ENCODE results near the gene NPS.

NPS gene

GRCh38 chr10:127571386-127571785 lies 22.3 kb downstream of the NPS start:
- no peak for DNase-seq (ENCODE audit: insufficient read length, low spot score)
- no peak for TF ChIP-seq POLR2A (IDR thresholded peaks at IDR 0.05; ENCODE audit: low read depth, low read length)
- no peak for FAIRE-seq

- no peak for TF ChIP-seq POLR2A (IDR thresholded peaks at IDR 0.05; ENCODE audit: low read depth, low read length)
- DNase-seq (ENCODE audit: insufficient read length, low spot score), result no peak
- FAIRE-seq, result no peak
Observed at GRCh38 chr10:127576051-127576450, 26.9 kb downstream of the NPS start.

- DNase-seq (ENCODE audit: insufficient read length, low spot score) (no peak), FAIRE-seq (no peak)
- no peak for TF ChIP-seq POLR2A (IDR thresholded peaks at IDR 0.05; ENCODE audit: low read depth, low read length)
Observed at GRCh38 chr10:127576740-127577161, 27.6 kb downstream of the NPS start.

GRCh38 chr10:127577376-127578258 lies 28.5 kb downstream of the NPS start:
- no peak for TF ChIP-seq POLR2A (IDR thresholded peaks at IDR 0.05; ENCODE audit: low read depth, low read length)
- FAIRE-seq (no peak), DNase-seq (ENCODE audit: insufficient read length, low spot score) (no peak)

- TF ChIP-seq POLR2A (IDR thresholded peaks at IDR 0.05; ENCODE audit: low read depth, low read length), result no peak
- FAIRE-seq, result no peak
- no peak for DNase-seq (ENCODE audit: insufficient read length, low spot score)
Observed at GRCh38 chr10:127578259-127578960, 29.3 kb downstream of the NPS start.

GRCh38 chr10:127578961-127579305 lies 29.8 kb downstream of the NPS start:
- no peak for FAIRE-seq
- no peak for TF ChIP-seq POLR2A (IDR thresholded peaks at IDR 0.05; ENCODE audit: low read depth, low read length)

GRCh38 chr10:127579640-127580039 lies 30.5 kb downstream of the NPS start:
- TF ChIP-seq POLR2A (IDR thresholded peaks at IDR 0.05; ENCODE audit: low read depth, low read length), result no peak
- no peak for DNase-seq (ENCODE audit: insufficient read length, low spot score)
- no peak for FAIRE-seq

More at GRCh38 chr10:127578961-127579305, 29.8 kb downstream of the NPS start:
- DNase-seq (ENCODE audit: insufficient read length, low spot score), result no peak

GRCh38 chr10:127580822-127581221 lies 31.7 kb downstream of the NPS start:
- FAIRE-seq, result no peak
- no peak for DNase-seq (ENCODE audit: insufficient read length, low spot score)

GRCh38 chr10:127585519-127586023 lies 36.5 kb downstream of the NPS start:
- no peak for DNase-seq (ENCODE audit: insufficient read length, low spot score)
- FAIRE-seq, result no peak
- TF ChIP-seq POLR2A (IDR thresholded peaks at IDR 0.05; ENCODE audit: low read depth, low read length), result no peak

More at GRCh38 chr10:127580822-127581221, 31.7 kb downstream of the NPS start:
- no peak for TF ChIP-seq POLR2A (IDR thresholded peaks at IDR 0.05; ENCODE audit: low read depth, low read length)

GRCh38 chr10:127587668-127588365 lies 38.7 kb downstream of the NPS start:
- DNase-seq (ENCODE audit: insufficient read length, low spot score), result no peak
- no peak for FAIRE-seq
- TF ChIP-seq POLR2A (IDR thresholded peaks at IDR 0.05; ENCODE audit: low read depth, low read length), result no peak

- no peak for TF ChIP-seq POLR2A (IDR thresholded peaks at IDR 0.05; ENCODE audit: low read depth, low read length)
- DNase-seq (ENCODE audit: insufficient read length, low spot score) (no peak), FAIRE-seq (no peak)
Observed at GRCh38 chr10:127592586-127592985, 43.5 kb downstream of the NPS start.

- no peak for TF ChIP-seq POLR2A (IDR thresholded peaks at IDR 0.05; ENCODE audit: low read depth, low read length)
- DNase-seq (ENCODE audit: insufficient read length, low spot score) (no peak), FAIRE-seq (no peak)
Observed at GRCh38 chr10:127600479-127600878, 51.4 kb downstream of the NPS start.
